ENCODE results near the gene ATG16L2.

DNA sequence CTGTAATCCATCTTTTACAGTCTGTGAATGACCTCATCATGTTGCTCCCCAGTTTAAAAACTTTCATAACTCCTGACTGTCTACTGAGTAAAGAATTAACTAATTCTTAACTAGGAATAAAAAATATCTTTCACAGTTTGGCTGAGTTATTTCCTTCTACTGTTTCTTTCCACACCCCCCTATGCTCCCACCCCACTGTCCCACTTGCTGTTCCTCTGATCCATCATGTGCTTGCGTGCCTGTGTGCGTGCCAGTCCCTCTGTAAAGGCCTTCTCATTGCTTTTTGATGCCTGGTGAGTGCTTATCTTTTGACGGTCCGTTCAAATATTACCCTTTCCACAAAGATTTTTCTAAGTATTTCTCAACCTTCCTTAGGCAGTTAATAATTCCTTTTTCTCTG, 55.6 kb downstream of the ATG16L2 start:
- TF ChIP-seq EZH2 (IDR thresholded peaks at IDR 0.05; ENCODE audit: borderline replicate concordance, low read depth, low read length, severe bottlenecking) (no peak), POLR2A (IDR thresholded peaks at IDR 0.05; ENCODE audit: low read depth, low read length) (no peak), POLR2AphosphoS5 (IDR thresholded peaks at IDR 0.05; ENCODE audit: insufficient read depth, low read depth, low read length) (no peak), MYC (IDR thresholded peaks at IDR 0.05; ENCODE audit: low read depth, low read length) (no peak), JUN (IDR thresholded peaks at IDR 0.05; ENCODE audit: borderline replicate concordance, insufficient read depth, insufficient read length, low read depth) (no peak)
- TF ChIP-seq, protein P1, sequence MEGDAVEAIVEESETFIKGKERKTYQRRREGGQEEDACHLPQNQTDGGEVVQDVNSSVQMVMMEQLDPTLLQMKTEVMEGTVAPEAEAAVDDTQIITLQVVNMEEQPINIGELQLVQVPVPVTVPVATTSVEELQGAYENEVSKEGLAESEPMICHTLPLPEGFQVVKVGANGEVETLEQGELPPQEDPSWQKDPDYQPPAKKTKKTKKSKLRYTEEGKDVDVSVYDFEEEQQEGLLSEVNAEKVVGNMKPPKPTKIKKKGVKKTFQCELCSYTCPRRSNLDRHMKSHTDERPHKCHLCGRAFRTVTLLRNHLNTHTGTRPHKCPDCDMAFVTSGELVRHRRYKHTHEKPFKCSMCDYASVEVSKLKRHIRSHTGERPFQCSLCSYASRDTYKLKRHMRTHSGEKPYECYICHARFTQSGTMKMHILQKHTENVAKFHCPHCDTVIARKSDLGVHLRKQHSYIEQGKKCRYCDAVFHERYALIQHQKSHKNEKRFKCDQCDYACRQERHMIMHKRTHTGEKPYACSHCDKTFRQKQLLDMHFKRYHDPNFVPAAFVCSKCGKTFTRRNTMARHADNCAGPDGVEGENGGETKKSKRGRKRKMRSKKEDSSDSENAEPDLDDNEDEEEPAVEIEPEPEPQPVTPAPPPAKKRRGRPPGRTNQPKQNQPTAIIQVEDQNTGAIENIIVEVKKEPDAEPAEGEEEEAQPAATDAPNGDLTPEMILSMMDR (IDR thresholded peaks at IDR 0.05; ENCODE audit: extremely low read depth in 1 of 2, insufficient read depth in 1 of 2, low read depth in 1 of 2, low read length in 2 of 2): no peak
- TF ChIP-seq, protein P2, sequence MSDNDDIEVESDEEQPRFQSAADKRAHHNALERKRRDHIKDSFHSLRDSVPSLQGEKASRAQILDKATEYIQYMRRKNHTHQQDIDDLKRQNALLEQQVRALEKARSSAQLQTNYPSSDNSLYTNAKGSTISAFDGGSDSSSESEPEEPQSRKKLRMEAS (IDR thresholded peaks at IDR 0.05; ENCODE audit: insufficient read depth, insufficient read length): no peak

Measured in endothelial cell of umbilical vein (primary cell).